ENCODE measurements around the gene DAB1. TPM values are rescaled to one million over a fixed set of nuclear protein-coding genes. Genes with fewer than 3 reads are reported as not detected.

DAB1 gene
- total and polyA plus RNA-seq, 2 of the 8 experiments (the other 6 are each of a cell fraction or from before 2014, with no cell fraction given): 4.4 to 11.8 TPM

DNA sequence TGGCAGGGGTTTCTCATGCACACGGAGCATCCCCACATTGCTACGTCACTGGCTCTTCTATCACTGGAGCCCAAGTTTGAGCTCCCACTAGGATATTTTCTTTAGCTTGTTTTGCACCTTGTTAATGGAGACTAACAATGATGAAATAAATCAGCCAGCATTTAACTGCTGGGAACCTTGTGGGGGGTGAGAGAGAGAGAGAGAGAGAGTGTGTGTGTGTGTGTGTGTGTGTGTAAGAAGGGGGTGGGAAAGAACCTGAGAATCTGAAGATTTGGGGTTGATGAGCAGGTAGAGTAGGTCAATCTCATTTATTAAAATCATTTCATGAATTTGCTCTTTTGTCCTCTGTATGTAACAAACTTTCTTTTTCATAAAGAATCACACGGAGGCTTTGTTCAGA lies 458.7 kb downstream of the DAB1 start (continued):
- TF ChIP-seq TAF1 (IDR thresholded peaks at IDR 0.05; ENCODE audit: low read depth, low read length) (no peak), CHD2 (IDR thresholded peaks at IDR 0.05; ENCODE audit: low read length) (no peak)

Data from H1 (cell line).